Loucy (cell line): Measurements from ENCODE around the gene CISD2.

Source experiments
- H2AFZ ChIP-seq: fragments of 200-600 bp; sonication (generic); 2 replicates; pipeline ENCODE4 v1.6.0; 2016; ENCODE audit warnings: antibody characterized with exemption, mild to moderate bottlenecking, low read length, moderate library complexity
- H3F3A ChIP-seq: fragments of 200-600 bp; 2 replicates; pipeline ENCODE4 v1.6.0; 2016; ENCODE audit warnings: antibody characterized with exemption, low read depth, mild to moderate bottlenecking
- H3K27me3 ChIP-seq: fragments of 200-600 bp; sonication (generic); 2 replicates; pipeline ENCODE4 v1.6.1; 2014; ENCODE audit warnings: low read length, mild to moderate bottlenecking; ENCODE audit not compliant: insufficient read depth, poor library complexity, severe bottlenecking
- H3K36me3 ChIP-seq: fragments of 200-600 bp; sonication (generic); 2 replicates; pipeline ENCODE4 v1.6.1; 2016; ENCODE audit warnings: low read length; ENCODE audit not compliant: insufficient read depth
- H3K4me1 ChIP-seq: fragments of 200-600 bp; sonication (generic); 2 replicates; pipeline ENCODE4 v1.5.1; 2014; ENCODE audit warnings: low read length, mild to moderate bottlenecking; ENCODE audit not compliant: insufficient read depth, poor library complexity, severe bottlenecking
- H3K4me2 ChIP-seq: fragments of 200-600 bp; sonication (generic); 2 replicates; pipeline ENCODE4 v1.6.0; 2014; ENCODE audit warnings: antibody characterized with exemption, low read length, low read depth, mild to moderate bottlenecking; ENCODE audit not compliant: poor library complexity, severe bottlenecking
- H3K4me3 ChIP-seq: fragments of 200-600 bp; sonication (generic); 2 replicates; pipeline ENCODE4 v1.5.1; 2014; ENCODE audit warnings: low read length, mild to moderate bottlenecking, mixed read lengths; ENCODE audit not compliant: poor library complexity, severe bottlenecking
- H3K79me2 ChIP-seq: fragments of 200-600 bp; sonication (generic); 2 replicates; pipeline ENCODE4 v1.6.1; 2014; ENCODE audit warnings: low read length; ENCODE audit not compliant: insufficient read depth
- H3K9ac ChIP-seq: fragments of 200-600 bp; sonication (generic); 2 replicates; pipeline ENCODE4 v1.6.0; 2014; ENCODE audit warnings: mild to moderate bottlenecking, low read depth, low read length, moderate library complexity; ENCODE audit not compliant: poor library complexity, severe bottlenecking
- H3K9me2 ChIP-seq: fragments of 200-600 bp; sonication (generic); replicated peaks from 2 replicates; pipeline ENCODE4 v1.6.1; 2016; ENCODE audit warnings: low read depth, low read length, mixed read lengths
- H3K9me3 ChIP-seq: fragments of 200-600 bp; sonication (generic); 2 replicates; pipeline ENCODE4 v1.6.1; 2014; ENCODE audit warnings: mild to moderate bottlenecking, antibody characterized with exemption, low read length, low read depth; ENCODE audit not compliant: insufficient read depth
- H4K20me1 ChIP-seq: fragments of 200-600 bp; sonication (generic); 2 replicates; pipeline ENCODE4 v1.6.0; 2014; ENCODE audit warnings: antibody characterized with exemption, low read length, mild to moderate bottlenecking; ENCODE audit not compliant: insufficient read depth, poor library complexity, severe bottlenecking
- CTCF ChIP-seq: fragments of 200-600 bp; sonication (generic); conservative IDR thresholded peaks from 2 replicates; pipeline ENCODE4 v1.5.1; 2014; ENCODE audit warnings: mild to moderate bottlenecking, antibody characterized with exemption, low read length
- EZH2phosphoT487 ChIP-seq: fragments of 200-600 bp; IDR thresholded peaks from 2 replicates; pipeline ENCODE4 v1.6.1; 2018; ENCODE audit warnings: antibody characterized with exemption, mild to moderate bottlenecking, moderate library complexity, borderline replicate concordance

CISD2 gene

GRCh38 chr4:102842367-102842766, 26.4 kb upstream of the CISD2 start:
- H3K9me2 ChIP-seq, result no peaks in the 10 kb centered on the region
- no peak overlapping the region for H3K4me3 ChIP-seq
- TF ChIP-seq CTCF, result no peak
- TF ChIP-seq EZH2phosphoT487, result no peak
- no peaks in the 10 kb centered on the region for H4K20me1 ChIP-seq
- no peaks in the 10 kb centered on the region for H3K36me3 ChIP-seq
- H3K27me3 ChIP-seq, result no peaks in the 10 kb centered on the region
- H2AFZ ChIP-seq, result no peak overlapping the region
- no peaks in the 10 kb centered on the region for H3K9me3 ChIP-seq
- H3K4me1 ChIP-seq, result no peaks in the 10 kb centered on the region
- H3F3A ChIP-seq, result no peaks in the 10 kb centered on the region
- no peak overlapping the region for H3K4me2 ChIP-seq
- H3K79me2 ChIP-seq, result no peaks in the 10 kb centered on the region
- no peak overlapping the region for H3K9ac ChIP-seq

- no peaks in the 10 kb centered on the region for H3K27me3 ChIP-seq
- H3K9me3 ChIP-seq, result no peaks in the 10 kb centered on the region
- no peaks in the 10 kb centered on the region for H3K36me3 ChIP-seq
- H3K79me2 ChIP-seq, result no peaks in the 10 kb centered on the region
- TF ChIP-seq EZH2phosphoT487 (no peak), CTCF (no peak)
- H4K20me1 ChIP-seq, result no peaks in the 10 kb centered on the region
- H3F3A ChIP-seq, result no peaks in the 10 kb centered on the region
- no peaks in the 10 kb centered on the region for H3K4me1 ChIP-seq
- H3K9me2 ChIP-seq, result no peaks in the 10 kb centered on the region
- H3K9ac ChIP-seq, result no peak overlapping the region
- no peak overlapping the region for H3K4me3 ChIP-seq
- no peak overlapping the region for H2AFZ ChIP-seq
- H3K4me2 ChIP-seq, result no peak overlapping the region
Measured at GRCh38 chr4:102843273-102843672, 25.5 kb upstream of the CISD2 start.

GRCh38 chr4:102843938-102844337, 24.9 kb upstream of the CISD2 start:
- TF ChIP-seq CTCF (no peak), EZH2phosphoT487 (no peak)
- no peak overlapping the region for H3K4me2 ChIP-seq
- no peaks in the 10 kb centered on the region for H3K9me3 ChIP-seq
- H3K9ac ChIP-seq, result no peak overlapping the region
- no peaks in the 10 kb centered on the region for H4K20me1 ChIP-seq
- H3K79me2 ChIP-seq, result no peaks in the 10 kb centered on the region
- no peaks in the 10 kb centered on the region for H3K9me2 ChIP-seq
- no peak overlapping the region for H3K4me3 ChIP-seq
- no peaks in the 10 kb centered on the region for H3F3A ChIP-seq
- no peak overlapping the region for H2AFZ ChIP-seq
- no peaks in the 10 kb centered on the region for H3K27me3 ChIP-seq
- no peaks in the 10 kb centered on the region for H3K4me1 ChIP-seq
- H3K36me3 ChIP-seq, result no peaks in the 10 kb centered on the region
